Regular cardiac myocyte (primary cell): ENCODE data around the gene ZNRF1. TPM values are rescaled to one million over a fixed set of nuclear protein-coding genes. Genes with fewer than 3 reads are reported as not detected.

Experiments
- total RNA-seq: library from RNA; depleted of rRNA; stranded (reverse); fragments of >200 nt; gene quantifications from 2 replicates; pipeline ENCODE4 v1.2.3, GENCODE V29; 2014

ZNRF1 gene
- 13.0 and 18.9 TPM in 2 replicates for total RNA-seq

DNA sequence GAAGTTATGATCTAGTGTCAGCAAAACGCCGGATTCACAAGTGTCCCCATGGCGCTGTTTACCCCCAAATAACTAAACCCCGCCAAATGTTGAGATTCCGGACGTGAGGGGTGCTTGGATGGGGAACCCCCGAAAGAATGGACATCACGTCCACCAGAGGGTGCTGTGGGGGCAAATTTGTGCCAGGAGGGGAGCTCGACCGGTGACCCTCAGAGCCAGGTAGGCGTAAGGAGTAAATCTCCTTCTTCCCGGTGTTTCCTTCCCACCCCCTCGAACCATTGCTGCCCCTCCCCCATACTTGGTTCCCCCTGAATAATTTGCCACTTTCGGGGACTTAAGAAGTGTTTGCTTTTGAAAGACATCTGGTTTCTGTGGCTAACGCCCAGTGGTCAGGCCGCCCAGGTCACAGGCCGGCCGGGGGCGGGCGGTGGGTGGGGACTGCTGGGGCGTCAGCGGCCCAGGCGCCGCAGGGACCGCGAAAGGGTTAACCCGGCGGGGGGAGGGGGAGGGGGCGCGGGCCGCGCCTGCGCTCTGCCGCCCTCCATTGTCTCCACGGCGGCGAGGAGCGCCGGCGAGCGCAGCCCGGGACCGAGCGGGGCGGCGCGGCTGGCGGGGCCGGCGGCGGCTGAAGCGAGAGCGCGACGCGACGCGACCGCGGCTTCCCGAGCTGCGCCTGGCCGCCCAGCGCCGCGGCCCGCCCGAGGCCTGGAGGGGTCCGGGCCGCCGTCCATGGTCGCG lies at the start of gene ZNRF1:
TSS of gene ZNRF1 (plus strand) at position 544 of the 738 bp plus-strand sequence. CDS start 648 bp downstream, outside the sequence.

GRCh38 chr16:74984529-74985296 lies 14.1 kb upstream of the ZNRF1 start, which contains the start of gene WDR59:
WDR59 (minus strand) TSS chr16:74985123; CDS start chr16:74985017, 106 bp downstream.

GRCh38 chr16:75116081-75116910 lies 117.5 kb downstream of the ZNRF1 start, which contains the start of gene LDHD:
LDHD (minus strand) TSS chr16:75116780; CDS start chr16:75116720, 60 bp downstream.

DNA sequence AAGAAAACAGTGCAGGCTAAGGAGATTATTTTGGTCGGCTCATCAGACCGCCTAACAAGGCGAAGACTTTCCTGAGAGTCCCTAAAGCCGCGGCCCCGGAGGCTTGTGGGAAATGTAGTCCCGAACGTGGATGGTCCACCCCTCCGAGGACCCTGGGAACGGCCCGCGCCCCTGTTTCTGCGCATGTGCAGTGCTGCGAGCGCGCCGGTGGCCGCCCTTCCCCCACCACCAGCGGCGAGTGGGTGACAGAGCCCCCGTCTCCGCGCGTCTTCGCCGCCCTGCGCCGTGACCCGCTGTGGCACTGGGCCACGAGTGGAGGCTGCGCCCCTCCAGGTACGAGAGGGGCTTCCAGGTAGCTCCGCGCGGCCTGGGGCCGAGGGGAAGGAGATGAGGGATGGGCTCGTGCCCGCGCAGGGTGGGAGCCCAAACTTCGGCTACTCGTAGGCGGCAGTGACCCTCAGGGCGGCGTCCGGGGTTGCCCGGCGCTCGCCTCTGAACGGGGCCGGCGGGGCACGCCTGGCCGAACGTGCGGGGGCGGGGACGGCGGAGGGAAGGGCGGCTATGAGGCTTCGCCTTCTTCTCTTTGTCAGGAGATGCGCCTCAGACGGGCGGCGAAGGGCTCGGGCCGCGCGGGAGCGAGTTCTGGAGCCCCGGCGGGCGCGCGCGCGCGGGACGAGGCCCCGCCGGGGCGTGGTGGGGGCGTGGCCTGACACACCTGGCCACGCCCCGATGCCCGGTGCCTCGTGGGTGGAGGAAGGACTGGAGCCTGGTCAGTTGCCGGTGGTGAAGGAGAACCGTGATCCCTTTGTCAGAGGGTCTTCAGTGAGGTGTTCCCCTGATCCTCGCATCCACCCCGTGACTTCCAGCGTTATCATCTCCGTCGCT lies 149.7 kb downstream of the ZNRF1 start, which contains the start of gene ZFP1:
TSS of gene ZFP1 (plus strand) at position 214 of the 885 bp plus-strand sequence. CDS start 4,428 bp downstream, outside the sequence.

Other genes starting within 250 kb of the ZNRF1 start
- gene FA2H, start 224.2 kb upstream of the ZNRF1 start, total RNA-seq: not detected in 2 replicates
- 10.4 and 12.8 TPM in 2 replicates for gene WDR59, start 13.9 kb upstream of the ZNRF1 start, total RNA-seq
- gene LDHD, start 117.8 kb downstream of the ZNRF1 start, total RNA-seq: 1.3 and 4.2 TPM in 2 replicates
- 8.7 and 19.2 TPM in 2 replicates for gene ZFP1, start 149.5 kb downstream of the ZNRF1 start, total RNA-seq
- not detected in 2 replicates for gene CTRB2, start 208.1 kb downstream of the ZNRF1 start, total RNA-seq
- gene CTRB1, start 220.0 kb downstream of the ZNRF1 start, total RNA-seq: not detected in 2 replicates